Measurements from ENCODE around the gene FAM149A.

DNA sequence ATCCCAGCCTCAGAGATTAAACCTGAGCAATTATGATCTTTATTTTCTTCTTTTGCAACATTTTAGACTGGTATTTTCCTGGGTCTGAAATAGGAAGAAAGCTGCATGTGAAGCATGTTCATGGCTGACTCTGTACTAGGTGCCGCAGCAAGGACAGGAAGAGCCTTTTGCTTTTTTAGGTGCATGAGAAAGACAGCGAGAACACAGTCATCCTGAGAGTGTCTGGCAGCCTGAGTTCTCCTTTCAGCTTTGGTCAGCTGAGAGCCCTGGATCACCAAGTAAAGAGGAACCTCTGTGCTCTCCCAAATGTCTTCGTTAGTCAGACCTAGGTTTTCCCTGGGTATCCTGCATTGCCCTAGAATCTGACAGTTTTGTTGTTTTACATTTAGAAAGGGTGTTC is 29.8 kb downstream of the FAM149A start:
- TF ChIP-seq POLR2A (IDR thresholded peaks at IDR 0.05), result no peak
- TF ChIP-seq, protein P1, sequence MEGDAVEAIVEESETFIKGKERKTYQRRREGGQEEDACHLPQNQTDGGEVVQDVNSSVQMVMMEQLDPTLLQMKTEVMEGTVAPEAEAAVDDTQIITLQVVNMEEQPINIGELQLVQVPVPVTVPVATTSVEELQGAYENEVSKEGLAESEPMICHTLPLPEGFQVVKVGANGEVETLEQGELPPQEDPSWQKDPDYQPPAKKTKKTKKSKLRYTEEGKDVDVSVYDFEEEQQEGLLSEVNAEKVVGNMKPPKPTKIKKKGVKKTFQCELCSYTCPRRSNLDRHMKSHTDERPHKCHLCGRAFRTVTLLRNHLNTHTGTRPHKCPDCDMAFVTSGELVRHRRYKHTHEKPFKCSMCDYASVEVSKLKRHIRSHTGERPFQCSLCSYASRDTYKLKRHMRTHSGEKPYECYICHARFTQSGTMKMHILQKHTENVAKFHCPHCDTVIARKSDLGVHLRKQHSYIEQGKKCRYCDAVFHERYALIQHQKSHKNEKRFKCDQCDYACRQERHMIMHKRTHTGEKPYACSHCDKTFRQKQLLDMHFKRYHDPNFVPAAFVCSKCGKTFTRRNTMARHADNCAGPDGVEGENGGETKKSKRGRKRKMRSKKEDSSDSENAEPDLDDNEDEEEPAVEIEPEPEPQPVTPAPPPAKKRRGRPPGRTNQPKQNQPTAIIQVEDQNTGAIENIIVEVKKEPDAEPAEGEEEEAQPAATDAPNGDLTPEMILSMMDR (IDR thresholded peaks at IDR 0.05), result no peak

Measured in adrenal gland (tissue), 5 donors.